ENCODE results near the gene FBP2.

GRCh38 chr9:94534901-94535300 lies 58.7 kb downstream of the FBP2 start:
- TF ChIP-seq CTCF (IDR thresholded peaks at IDR 0.05) (no peak), POLR2A (IDR thresholded peaks at IDR 0.05) (no peak)

All from esophagus squamous epithelium (tissue), 4 donors.